GM12875 (cell line): Measurements from ENCODE around the gene EXOC6B.

Source experiments
- H3K4me3 ChIP-seq: one replicate; pipeline ENCODE4 v1.5.1; 2011; ENCODE audit warnings: low read depth, low read length, control low read depth
- TF ChIP-seq, protein P1 (sequence below): IDR thresholded peaks from 2 replicates; pipeline ENCODE4 v1.5.1; 2011; ENCODE audit warnings: low read depth, mild to moderate bottlenecking, control low read depth, inconsistent platforms, low read length, moderate library complexity, borderline replicate concordance; ENCODE audit not compliant: insufficient read depth

Gene EXOC6B

DNA sequence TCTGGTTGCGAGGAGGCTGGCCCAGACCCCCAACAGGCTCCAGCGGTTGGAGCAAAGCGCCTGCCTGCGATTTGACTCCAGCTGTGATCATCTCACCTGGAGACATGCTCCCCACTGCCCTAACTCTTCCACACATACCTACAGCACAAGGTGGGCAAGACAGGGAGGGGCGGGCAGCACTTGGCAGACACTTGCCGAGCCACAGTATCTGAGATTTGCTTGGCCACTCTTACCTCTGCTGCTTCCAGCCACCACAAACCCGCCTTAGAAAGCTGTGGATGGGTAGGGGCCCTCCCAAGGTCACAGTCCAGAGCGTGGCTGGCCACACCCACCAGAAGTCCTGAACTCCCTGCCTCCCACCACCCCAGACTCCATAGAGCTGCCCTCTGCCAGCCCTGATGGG lies 686.4 kb downstream of the EXOC6B start:
- no peak overlapping the region for H3K4me3 ChIP-seq
- TF ChIP-seq, protein P1, sequence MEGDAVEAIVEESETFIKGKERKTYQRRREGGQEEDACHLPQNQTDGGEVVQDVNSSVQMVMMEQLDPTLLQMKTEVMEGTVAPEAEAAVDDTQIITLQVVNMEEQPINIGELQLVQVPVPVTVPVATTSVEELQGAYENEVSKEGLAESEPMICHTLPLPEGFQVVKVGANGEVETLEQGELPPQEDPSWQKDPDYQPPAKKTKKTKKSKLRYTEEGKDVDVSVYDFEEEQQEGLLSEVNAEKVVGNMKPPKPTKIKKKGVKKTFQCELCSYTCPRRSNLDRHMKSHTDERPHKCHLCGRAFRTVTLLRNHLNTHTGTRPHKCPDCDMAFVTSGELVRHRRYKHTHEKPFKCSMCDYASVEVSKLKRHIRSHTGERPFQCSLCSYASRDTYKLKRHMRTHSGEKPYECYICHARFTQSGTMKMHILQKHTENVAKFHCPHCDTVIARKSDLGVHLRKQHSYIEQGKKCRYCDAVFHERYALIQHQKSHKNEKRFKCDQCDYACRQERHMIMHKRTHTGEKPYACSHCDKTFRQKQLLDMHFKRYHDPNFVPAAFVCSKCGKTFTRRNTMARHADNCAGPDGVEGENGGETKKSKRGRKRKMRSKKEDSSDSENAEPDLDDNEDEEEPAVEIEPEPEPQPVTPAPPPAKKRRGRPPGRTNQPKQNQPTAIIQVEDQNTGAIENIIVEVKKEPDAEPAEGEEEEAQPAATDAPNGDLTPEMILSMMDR = no peak

DNA sequence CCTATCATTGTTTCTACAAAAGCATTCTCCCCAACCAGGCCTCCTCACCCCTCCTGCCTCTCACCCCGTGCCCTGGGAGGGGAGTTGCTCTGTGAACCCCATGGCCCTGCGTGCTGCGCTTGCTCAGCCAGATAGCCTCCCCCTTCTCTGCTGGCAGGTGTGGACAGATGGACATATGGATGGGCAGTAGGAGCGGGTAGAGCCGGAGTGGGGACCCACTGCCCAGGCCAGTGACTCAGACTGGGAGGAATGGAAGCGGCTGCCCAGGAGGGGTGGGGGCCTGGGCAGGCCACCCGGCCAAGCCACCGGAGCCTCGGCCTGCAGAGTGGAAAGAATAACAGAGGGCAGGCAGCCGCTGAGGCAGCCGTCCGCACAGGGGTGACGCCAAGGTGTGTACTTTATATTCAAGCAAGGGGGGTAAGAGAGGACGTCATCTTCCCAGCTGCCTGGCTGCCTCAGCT lies 686.9 kb downstream of the EXOC6B start:
- H3K4me3 ChIP-seq = no peak overlapping the region
- TF ChIP-seq, protein P1 = no peak

DNA sequence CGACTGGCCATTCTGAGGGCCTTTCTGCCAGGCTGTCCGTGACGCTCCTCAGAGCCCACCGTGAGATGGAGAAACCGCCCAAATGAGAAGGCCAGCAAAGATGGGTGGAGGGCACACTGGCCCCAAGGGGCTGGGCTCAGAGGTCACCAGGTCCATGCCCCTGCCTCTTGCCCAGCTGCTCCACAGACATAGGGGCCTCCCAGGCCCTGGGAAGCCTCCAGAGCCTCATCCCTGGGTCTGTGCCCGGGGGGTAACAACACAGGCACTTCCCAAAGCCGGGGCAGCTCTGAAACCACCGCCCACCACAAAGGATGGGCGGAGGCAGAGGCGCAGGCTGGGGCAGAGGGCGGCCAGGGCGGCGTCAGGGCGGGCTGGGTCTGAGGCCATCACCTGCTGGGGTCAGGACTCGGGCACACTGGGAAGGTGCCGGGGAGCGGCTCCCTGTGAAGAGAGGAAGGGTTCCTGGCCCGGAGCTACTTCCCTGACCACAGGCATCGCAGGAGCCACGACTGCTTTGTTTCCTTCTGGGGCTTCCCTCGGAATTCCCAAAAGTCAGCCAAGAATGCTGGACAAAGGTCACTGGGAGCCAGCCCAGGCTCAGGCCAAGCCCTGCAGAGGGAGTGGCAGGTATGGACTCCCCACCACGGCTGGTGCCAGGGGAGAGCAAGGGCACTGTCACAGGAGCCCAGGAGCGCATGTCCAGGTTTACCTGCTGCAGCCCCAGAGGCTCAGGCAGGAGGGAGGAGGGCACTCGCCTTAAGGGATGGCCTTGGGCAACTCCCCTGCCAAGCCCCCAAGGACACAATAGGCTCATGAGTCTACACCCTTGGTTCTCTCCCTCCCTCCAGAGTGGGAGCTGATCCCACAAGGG lies 687.6 kb downstream of the EXOC6B start:
- TF ChIP-seq, protein P1 = no peak
- H3K4me3 ChIP-seq = no peak overlapping the region

DNA sequence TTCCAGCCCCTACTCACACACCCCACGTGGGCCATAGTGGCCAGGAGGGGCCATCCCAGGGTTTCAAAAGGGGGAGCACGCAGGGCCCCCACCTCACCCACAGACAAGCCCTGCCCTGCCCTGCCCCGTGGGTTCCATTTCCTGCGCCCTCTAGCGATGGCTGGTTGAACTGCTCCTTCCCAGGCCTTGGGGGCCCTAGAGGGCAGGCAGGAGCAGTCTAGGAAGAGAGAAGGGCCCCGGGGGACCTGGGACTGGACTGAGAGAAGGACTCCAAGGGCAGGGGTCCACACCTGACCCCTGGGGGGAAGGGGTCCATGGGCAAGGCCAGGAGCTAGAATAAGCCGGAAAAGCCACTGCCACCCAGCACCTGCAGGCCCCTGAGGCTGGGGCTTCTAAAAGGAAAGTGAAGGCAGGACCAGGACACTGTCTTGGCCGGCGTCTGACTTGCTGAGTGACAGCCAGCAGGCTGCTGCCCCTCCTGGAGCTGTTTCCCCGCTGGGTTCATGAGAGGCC lies 688.3 kb downstream of the EXOC6B start:
- no peak overlapping the region for H3K4me3 ChIP-seq
- TF ChIP-seq, protein P1 = peak; percentile 97

DNA sequence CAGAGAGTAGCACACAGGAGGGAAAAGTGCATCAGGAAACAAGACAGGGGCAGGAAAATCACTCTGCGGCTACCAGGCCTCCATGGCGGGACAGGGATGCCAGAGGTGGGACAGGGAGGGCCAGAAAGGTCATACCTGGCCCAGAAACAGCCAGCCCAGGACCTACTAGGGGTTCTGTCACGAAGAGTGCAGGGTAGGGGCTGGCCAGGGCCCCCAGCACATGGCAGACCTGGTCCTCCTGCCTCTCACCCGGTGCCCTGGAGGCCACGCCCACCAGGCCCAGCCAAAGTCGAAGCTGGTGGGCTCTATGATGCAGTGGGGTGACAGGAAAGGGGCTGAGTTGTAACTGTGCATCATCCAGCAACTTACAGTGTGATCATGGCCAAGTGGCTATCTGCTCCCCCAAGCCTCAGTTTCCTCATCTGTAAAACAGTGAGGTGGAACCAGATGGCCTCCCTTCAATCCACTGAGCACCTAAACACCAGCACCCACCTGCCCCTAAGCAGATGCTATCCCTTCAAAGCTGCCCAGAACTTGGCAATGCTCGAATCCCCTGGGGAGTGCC lies 688.8 kb downstream of the EXOC6B start:
- no peak overlapping the region for H3K4me3 ChIP-seq
- TF ChIP-seq, protein P1 = no peak

DNA sequence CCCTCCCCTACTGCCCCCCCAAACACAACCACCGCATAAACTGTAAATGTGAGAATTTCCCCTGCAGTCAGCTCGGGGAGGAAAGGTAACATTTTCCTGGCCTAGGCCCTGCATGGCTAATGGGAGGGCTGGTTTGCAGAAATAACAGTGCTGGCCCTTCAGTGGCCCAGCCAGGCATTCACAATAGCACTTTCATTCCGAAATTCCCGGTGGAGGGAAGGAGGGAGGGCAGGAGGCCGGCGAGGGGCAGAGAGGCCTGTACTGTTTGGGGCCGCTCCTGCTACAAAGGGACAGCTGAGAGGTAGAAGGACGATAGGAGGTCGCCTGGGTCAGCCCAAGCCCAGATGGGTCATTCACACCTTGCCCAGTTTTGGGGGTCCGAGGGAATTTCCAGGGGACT lies 689.5 kb downstream of the EXOC6B start:
- TF ChIP-seq, protein P1 = no peak
- no peak overlapping the region for H3K4me3 ChIP-seq
